ENCODE data around the gene TUBA8. TPM values are rescaled to one million over a fixed set of nuclear protein-coding genes. Genes with fewer than 3 reads are reported as not detected.

The TUBA8 gene
- total RNA-seq, 6 donors from 2014 or later, result 0.61 to 1.2 (median 0.81) TPM; not detected in 1

DNA sequence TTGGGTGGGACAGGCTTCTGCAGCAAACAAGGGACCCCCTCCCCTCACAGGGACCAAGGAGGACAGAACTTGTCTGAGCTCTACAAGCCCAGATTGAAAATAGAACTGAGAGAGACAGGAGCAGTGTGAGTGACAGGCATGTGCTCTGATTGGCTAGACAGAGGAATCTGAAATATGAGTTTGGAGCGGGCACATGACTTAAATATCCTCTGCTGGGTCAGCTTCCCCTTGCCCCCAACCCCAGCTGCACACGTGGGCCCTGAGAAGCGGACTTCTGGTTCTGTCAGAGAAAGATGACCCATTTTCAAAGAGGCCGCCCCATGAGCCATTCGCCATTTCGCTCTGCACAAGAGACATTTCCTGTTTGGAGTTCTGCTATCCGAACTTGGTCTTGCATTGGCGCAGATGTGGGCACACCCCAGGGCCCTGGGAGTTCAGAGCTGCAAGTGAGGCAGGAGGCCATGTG, 5.3 kb downstream of the TUBA8 start:
- no peak for DNase-seq
- H3K36me3 ChIP-seq, result no peaks in the 10 kb centered on the region
- no peaks in the 10 kb centered on the region for H3K9me3 ChIP-seq
- TF ChIP-seq, protein P1, sequence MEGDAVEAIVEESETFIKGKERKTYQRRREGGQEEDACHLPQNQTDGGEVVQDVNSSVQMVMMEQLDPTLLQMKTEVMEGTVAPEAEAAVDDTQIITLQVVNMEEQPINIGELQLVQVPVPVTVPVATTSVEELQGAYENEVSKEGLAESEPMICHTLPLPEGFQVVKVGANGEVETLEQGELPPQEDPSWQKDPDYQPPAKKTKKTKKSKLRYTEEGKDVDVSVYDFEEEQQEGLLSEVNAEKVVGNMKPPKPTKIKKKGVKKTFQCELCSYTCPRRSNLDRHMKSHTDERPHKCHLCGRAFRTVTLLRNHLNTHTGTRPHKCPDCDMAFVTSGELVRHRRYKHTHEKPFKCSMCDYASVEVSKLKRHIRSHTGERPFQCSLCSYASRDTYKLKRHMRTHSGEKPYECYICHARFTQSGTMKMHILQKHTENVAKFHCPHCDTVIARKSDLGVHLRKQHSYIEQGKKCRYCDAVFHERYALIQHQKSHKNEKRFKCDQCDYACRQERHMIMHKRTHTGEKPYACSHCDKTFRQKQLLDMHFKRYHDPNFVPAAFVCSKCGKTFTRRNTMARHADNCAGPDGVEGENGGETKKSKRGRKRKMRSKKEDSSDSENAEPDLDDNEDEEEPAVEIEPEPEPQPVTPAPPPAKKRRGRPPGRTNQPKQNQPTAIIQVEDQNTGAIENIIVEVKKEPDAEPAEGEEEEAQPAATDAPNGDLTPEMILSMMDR (IDR thresholded peaks at IDR 0.05), result no peak
- TF ChIP-seq POLR2A (IDR thresholded peaks at IDR 0.05), result no peak
- no peak for TF ChIP-seq EP300 (IDR thresholded peaks at IDR 0.05)
- no peak for TF ChIP-seq POLR2AphosphoS5 (IDR thresholded peaks at IDR 0.05)
- H3K4me1 ChIP-seq, result peaks cover 2 to 30% (median 7%) of the 10 kb centered on the region in 4 donors
- no peak for ATAC-seq (ENCODE audit: low FRiP score in 2 of 2)
- H3K27ac ChIP-seq, result no peak overlapping the region
- WGBS, 2 donors, result 60 to 87% methylated on average over 6 to 8 of the region's 8 CpGs
- no peak overlapping the region for H3K4me3 ChIP-seq
- peaks cover 0 to 8% (median 4%) of the 10 kb centered on the region in 4 donors for H3K27me3 ChIP-seq

DNA sequence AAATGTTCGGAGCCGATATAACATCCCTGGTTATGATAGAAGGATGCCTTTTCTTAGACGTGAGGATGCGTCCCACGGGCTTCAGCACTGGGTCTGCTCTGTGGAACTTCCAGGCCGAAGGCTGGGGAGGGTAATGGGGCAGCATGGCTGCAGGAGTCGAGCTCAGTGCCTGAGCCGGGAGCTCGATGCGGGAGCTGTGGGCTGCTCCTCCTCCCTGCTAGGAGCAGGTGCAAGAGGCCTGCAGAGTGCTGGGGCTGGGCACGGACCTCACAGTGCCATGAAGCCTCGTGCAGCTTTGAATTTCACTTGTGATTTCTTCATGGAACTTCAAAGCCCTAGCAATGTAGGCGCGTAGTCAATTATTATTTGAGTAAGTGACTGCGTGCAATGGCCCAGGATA, 6.0 kb downstream of the TUBA8 start:
- WGBS, 2 donors, result 85 to 86% methylated on average over 15 of the region's 15 CpGs
- DNase-seq (no peak), ATAC-seq (ENCODE audit: low FRiP score in 2 of 2) (no peak)
- no peaks in the 10 kb centered on the region for H3K36me3 ChIP-seq
- H3K27me3 ChIP-seq, result peaks cover 0 to 1% (median 0%) of the 10 kb centered on the region in 4 donors
- no peak overlapping the region for H3K27ac ChIP-seq
- H3K4me3 ChIP-seq, result no peak overlapping the region
- H3K9me3 ChIP-seq, result no peaks in the 10 kb centered on the region
- TF ChIP-seq EP300 (IDR thresholded peaks at IDR 0.05), result no peak
- no peak for TF ChIP-seq POLR2A (IDR thresholded peaks at IDR 0.05)
- TF ChIP-seq POLR2AphosphoS5 (IDR thresholded peaks at IDR 0.05), result no peak
- TF ChIP-seq, protein P1 (IDR thresholded peaks at IDR 0.05), result no peak
- H3K4me1 ChIP-seq, result peaks cover 0 to 23% (median 4%) of the 10 kb centered on the region in 4 donors

DNA sequence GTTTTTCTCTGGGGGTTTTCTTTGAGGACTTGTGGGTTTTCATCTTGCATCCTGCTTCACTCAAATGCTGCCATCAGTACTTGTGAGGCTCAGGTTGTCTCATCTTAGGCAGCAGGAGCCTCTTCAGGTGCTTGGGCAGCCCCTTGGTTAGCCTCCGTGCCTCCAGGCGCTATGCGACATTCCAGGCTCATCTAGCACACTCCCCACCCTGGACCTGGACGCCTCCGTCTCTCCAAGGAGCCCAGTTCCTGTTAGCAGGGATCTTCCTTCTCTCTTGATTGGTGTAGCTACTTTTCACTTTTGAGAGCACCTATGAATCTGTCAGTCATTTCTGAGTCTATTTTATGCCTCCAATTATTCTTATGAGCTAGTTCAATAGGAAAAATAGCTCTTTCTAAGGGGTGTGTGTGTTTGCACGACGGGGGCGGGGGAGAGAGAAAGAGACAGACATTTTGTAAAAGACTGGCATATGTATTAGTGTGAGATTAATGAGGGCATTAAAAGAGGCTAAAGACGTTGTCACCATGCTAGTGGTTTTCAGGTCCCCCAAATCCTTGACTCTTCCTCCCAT, 7.8 kb downstream of the TUBA8 start:
- WGBS, 2 donors, result 88 to 91% methylated on average over 9 of the region's 9 CpGs
- Histone ChIP-seq H3K27ac (no peak overlapping the region), H3K9me3 (no peaks in the 10 kb centered on the region), H3K27me3 (no peaks in the 10 kb centered on the region), H3K4me1 (peaks cover 0 to 16% (median 4%) of the 10 kb centered on the region in 4 donors), H3K4me3 (no peak overlapping the region), H3K36me3 (no peaks in the 10 kb centered on the region)
- no peak for ATAC-seq (ENCODE audit: low FRiP score in 2 of 2)
- no peak for DNase-seq
- no peak for TF ChIP-seq POLR2AphosphoS5 (IDR thresholded peaks at IDR 0.05)
- no peak for TF ChIP-seq POLR2A (IDR thresholded peaks at IDR 0.05)
- TF ChIP-seq, protein P1 (IDR thresholded peaks at IDR 0.05), result no peak
- no peak for TF ChIP-seq EP300 (IDR thresholded peaks at IDR 0.05)

DNA sequence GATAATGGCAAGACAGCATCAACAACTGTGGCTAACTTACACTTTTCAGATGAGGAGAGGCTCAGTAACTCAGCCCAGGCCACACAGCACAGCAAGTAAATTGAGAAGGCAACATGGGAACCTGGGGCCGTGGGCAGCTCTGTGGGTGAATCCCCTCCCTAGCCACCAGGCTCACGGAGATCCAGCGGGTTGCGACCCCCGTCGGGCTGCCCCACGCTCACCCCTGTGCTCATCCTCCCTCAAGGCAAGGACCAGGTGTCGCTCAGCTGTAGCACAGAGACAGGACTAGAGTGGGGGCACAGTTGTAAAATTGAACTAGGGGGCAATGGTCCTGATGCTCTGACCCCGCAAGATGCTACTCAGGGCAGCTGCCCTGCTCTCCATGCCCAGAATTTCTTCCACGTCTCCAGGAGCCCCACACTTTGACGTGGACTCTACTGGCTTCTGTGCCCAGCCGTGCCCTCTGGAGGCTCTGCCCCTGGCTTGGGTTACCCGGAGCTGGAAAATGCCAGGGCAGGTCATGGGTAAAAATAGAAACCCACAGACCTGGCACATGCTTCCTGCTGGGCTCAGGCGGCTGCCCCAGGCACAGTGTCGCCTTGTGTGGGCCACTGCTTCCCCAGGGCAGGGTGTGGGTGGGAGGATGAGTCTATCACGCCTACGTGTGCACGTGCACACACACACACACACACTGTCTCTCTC, 9.0 kb downstream of the TUBA8 start:
- DNase-seq, result peak in 1 of 2 donors; percentile 64
- no peaks in the 10 kb centered on the region for H3K9me3 ChIP-seq
- H3K36me3 ChIP-seq, result no peaks in the 10 kb centered on the region
- peak in 1 of 2 donors; percentile 23 for ATAC-seq (ENCODE audit: low FRiP score in 2 of 2)
- H3K27me3 ChIP-seq, result no peaks in the 10 kb centered on the region
- no peak for TF ChIP-seq POLR2AphosphoS5 (IDR thresholded peaks at IDR 0.05)
- TF ChIP-seq, protein P1 (IDR thresholded peaks at IDR 0.05), result no peak
- no peak for TF ChIP-seq POLR2A (IDR thresholded peaks at IDR 0.05)
- TF ChIP-seq EP300 (IDR thresholded peaks at IDR 0.05), result no peak
- H3K4me1 ChIP-seq, result peaks cover 0 to 5% (median 1%) of the 10 kb centered on the region in 4 donors
- no peak overlapping the region for H3K4me3 ChIP-seq
- H3K27ac ChIP-seq, result no peak overlapping the region
- 70 to 73% methylated on average over 11 to 17 of the region's 18 CpGs for WGBS, 2 donors
